GM12878 (cell line): ENCODE measurements around the gene BHLHE23. TPM values are rescaled to one million over a fixed set of nuclear protein-coding genes. Genes with fewer than 3 reads are reported as not detected.

Experiments
- ATAC-seq: fragments of 200-7000 bp; cut with Tn5 transposase; 3 replicates; pipeline ENCODE4 v1.9.1; 2020; ENCODE audit warnings: mild to moderate bottlenecking, moderate library complexity
- BruUV-seq: library from RNA; stranded (reverse); fragments of 400-500 nt; replicated peaks from 2 replicates; lab custom pipeline; 2021; lab: Mats Ljungman, UMichigan
- CTCF ChIA-PET: fragments of 300-600 bp; sonication (Branson Sonifier 250); formaldehyde crosslinking; extraction: SDS; loops from one replicate; lab custom pipeline; 2021; ENCODE audit warnings: inconsistent platforms; lab: Yijun Ruan, JAX
- POLR2A ChIA-PET: fragments of 350-600 bp; formaldehyde crosslinking; extraction: SDS; loops from one replicate; lab custom pipeline; 2021; ENCODE audit warnings: inconsistent platforms; lab: Charles Lee
- RAD21 ChIA-PET: fragments of 300-600 bp; sonication (Branson Sonifier 250); formaldehyde crosslinking; loops from one replicate; lab custom pipeline; 2023; ENCODE audit warnings: antibody characterized with exemption; ENCODE audit not compliant: unreplicated experiment; lab: Charles Lee
- SMC1A ChIA-PET: fragments of 300-600 bp; sonication (Branson Sonifier 250); formaldehyde crosslinking; loops from one replicate; lab custom pipeline; 2023; ENCODE audit not compliant: unreplicated experiment, uncharacterized antibody; lab: Charles Lee
- DNase-seq: peaks from one replicate; pipeline ENCODE4 v3.0.0-alpha.2; 2011; ENCODE audit warnings: low read depth, low spot score
- FAIRE-seq: peaks from 3 replicates; lab custom pipeline; 2011; peaks lifted over from hg19 to GRCh38; lab: Jason Lieb, UNC
- H2AFZ ChIP-seq: 2 replicates; pipeline ENCODE4 v1.6.0; 2011; ENCODE audit warnings: low read depth, low read length, control low read depth; ENCODE audit not compliant: control insufficient read depth
- H3K27ac ChIP-seq: 2 replicates; pipeline ENCODE4 v1.5.1; 2011; ENCODE audit warnings: control low read depth; ENCODE audit not compliant: control insufficient read depth, insufficient read depth
- H3K27me3 ChIP-seq, 2 experiments: replicated peaks in 1 of 2; 2 replicates each; pipeline versions ENCODE4 v1.6.0 to v1.6.1; 2011; ENCODE audit warnings: low read length in 1 of 2; ENCODE audit not compliant: control insufficient read depth in 2 of 2, insufficient read depth in 2 of 2
- H3K36me3 ChIP-seq, 2 experiments: 2 replicates each; pipeline ENCODE4 v1.5.1; 2011; ENCODE audit warnings: low read length in 1 of 2; ENCODE audit not compliant: control insufficient read depth in 2 of 2, insufficient read depth in 2 of 2
- H3K4me1 ChIP-seq: 2 replicates; pipeline ENCODE4 v1.6.1; 2011; ENCODE audit warnings: mild to moderate bottlenecking, low read length, moderate library complexity, mixed read lengths; ENCODE audit not compliant: control insufficient read depth, insufficient read depth
- H3K4me2 ChIP-seq: 2 replicates; pipeline ENCODE4 v1.6.0; 2011; ENCODE audit warnings: control low read depth; ENCODE audit not compliant: control insufficient read depth, insufficient read depth
- H3K4me3 ChIP-seq: fragments of 200-600 bp; sonication (generic); 2 replicates; pipeline ENCODE4 v1.5.1; 2016
- H3K79me2 ChIP-seq: 2 replicates; pipeline ENCODE4 v1.6.0; 2011; ENCODE audit warnings: low read length; ENCODE audit not compliant: control insufficient read depth, insufficient read depth
- H3K9ac ChIP-seq: 2 replicates; pipeline ENCODE4 v1.8.0; 2011; ENCODE audit warnings: low read length, control low read depth, mixed read lengths; ENCODE audit not compliant: control insufficient read depth, insufficient read depth
- H3K9me3 ChIP-seq: replicated peaks from 3 replicates; pipeline ENCODE4 v1.5.1; 2011; ENCODE audit warnings: mild to moderate bottlenecking, low read length; ENCODE audit not compliant: control insufficient read depth, insufficient read depth
- H4K20me1 ChIP-seq: 2 replicates; pipeline ENCODE4 v1.6.0; 2011; ENCODE audit not compliant: control insufficient read depth, insufficient read depth
- BHLHE40 ChIP-seq, 2 experiments: fragments of 450-650 bp in 1 of 2; IDR thresholded peaks; 2 replicates each; pipeline ENCODE4 v1.6.1; 2011 to 2017; ENCODE audit warnings: low read depth in 2 of 2, borderline replicate concordance in 1 of 2, improper control_type of control experiment in 1 of 2, low read length in 1 of 2, mild to moderate bottlenecking in 1 of 2
- FOXK2 ChIP-seq: fragments of 450-650 bp; IDR thresholded peaks from 2 replicates; pipeline ENCODE4 v1.6.1; 2017; ENCODE audit warnings: mild to moderate bottlenecking, moderate library complexity
- KLF5 ChIP-seq: fragments of 450-650 bp; IDR thresholded peaks from 2 replicates; pipeline ENCODE4 v1.6.1; 2014; ENCODE audit warnings: mild to moderate bottlenecking; ENCODE audit not compliant: partially characterized antibody
- MYB ChIP-seq: fragments of 150-350 bp; IDR thresholded peaks from 2 replicates; pipeline ENCODE4 v1.6.1; 2014; ENCODE audit warnings: mild to moderate bottlenecking, low read depth, low read length, borderline replicate concordance
- RFX5 ChIP-seq: IDR thresholded peaks from 2 replicates; pipeline ENCODE4 v1.6.1; 2011; ENCODE audit warnings: low read depth, low read length, improper control_type of control experiment
- WGBS: methylation state at CpG from one replicate; pipeline ENCODE4 v1.1.6; 2016; ENCODE audit warnings: low lambda C conversion rate; ENCODE audit not compliant: insufficient replicate concordance, insufficient coverage; ENCODE audit errors: missing lambda C conversion rate; 5-methylcytosine and 5-hydroxymethylcytosine counted together
- in situ Hi-C: fragments of 300-500 bp; cut with MboI; formaldehyde crosslinking; loops from 9 replicates; pipeline ENCODE4 v1.14.3; 2018; ENCODE audit warnings: mixed read lengths
- intact Hi-C: fragments of 100-400 bp; cut with micrococcal nuclease; formaldehyde crosslinking; loops from one replicate; pipeline ENCODE4 v1.14.2; 2022; ENCODE audit not compliant: unreplicated experiment
- polyA plus RNA-seq, 11 experiments: library from polyadenylated mRNA; depleted of rRNA in 4 of 11; unstranded in 6 of 11; stranded (reverse) in 5 of 11; fragments of >200 nt; fragmentation: Nextera tagmentation in 4 of 11; fragmentation: Illumina TruSeq in 1 of 11; extraction: Ambion mirVana in 4 of 11; extraction: Trizol in 1 of 11; gene quantifications; 1 replicate in 1 of 11; 2 replicates in 10 of 11; pipeline versions ENCODE4 v1.2.1 to v1.2.3, GENCODE V29; 2011 to 2016; ENCODE audit warnings: inconsistent platforms in 2 of 11, missing spikeins in 2 of 11, low read depth in 1 of 11
- total RNA-seq, 4 experiments: library from RNA; depleted of rRNA in 3 of 4; stranded (reverse); fragments of >200 nt in 3 of 4; fragmentation: Illumina TruSeq in 1 of 4; extraction: Trizol in 1 of 4; gene quantifications; 2 replicates each; pipeline versions ENCODE4 v1.2.1 to v1.2.3, GENCODE V29; 2013 to 2021

The BHLHE23 gene
- total and polyA plus RNA-seq, 10 of the 15 experiments (the other 5 are each of a cell fraction or from before 2014, with no cell fraction given): 0.28 to 0.33 TPM; not detected in 8

DNA sequence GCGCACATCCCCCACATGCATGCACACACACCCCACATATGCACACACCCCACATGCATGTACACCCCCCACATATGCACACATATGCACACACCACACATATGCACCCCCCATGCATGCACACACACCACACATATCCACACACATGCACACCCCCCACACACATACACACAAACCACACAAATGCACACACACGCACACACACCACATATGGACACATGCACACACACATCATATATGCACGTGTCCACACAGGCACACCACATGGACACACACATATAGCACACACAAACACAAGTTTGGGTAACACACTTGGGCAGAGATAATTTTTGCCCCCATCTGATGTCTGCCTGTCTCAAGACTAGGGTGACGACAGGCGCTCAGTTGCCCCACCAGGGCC, 8.3 kb downstream of the BHLHE23 start:
- 82% methylated on average over 5 of the region's 5 CpGs for WGBS
- no TSS peak for BruUV-seq
- CTCF ChIA-PET: no interaction called here

GRCh38 chr20:62997417-62998035, 9.2 kb downstream of the BHLHE23 start:
- ChIA-PET RAD21 (interaction anchor here (1.5 kb wide), 1 partner anchor 25 kb away, joined by 3 read pairs; no protein-coding TSS in a partner anchor), SMC1A (no interaction called here), CTCF (no interaction called here), POLR2A (no interaction called here)
- no peak for FAIRE-seq
- Histone ChIP-seq H3K27me3 (peaks cover 0 to 4% of the 10 kb centered on the region in 2 experiments), H3K9me3 (no peaks in the 10 kb centered on the region), H3K36me3 (no peaks in the 10 kb centered on the region), H3K79me2 (no peaks in the 10 kb centered on the region), H3K4me1 (no peaks in the 10 kb centered on the region), H3K4me2 (no peak overlapping the region), H4K20me1 (no peaks in the 10 kb centered on the region; the same call in 1 of the 2 replicates), H3K27ac (no peak overlapping the region), H3K4me3 (no peak overlapping the region), H3K9ac (no peak overlapping the region), H2AFZ (no peak overlapping the region)
- no peak for ATAC-seq
- WGBS: 32% methylated on average over 20 of the region's 20 CpGs
- no peak for DNase-seq
- BruUV-seq: no TSS peak
- in situ Hi-C loops: no loop called here
- intact Hi-C loops: no loop called here
- TF ChIP-seq RFX5 (no peak), BHLHE40 (IDR thresholded peaks at IDR 0.05; ENCODE audit: borderline replicate concordance in 1 of 2, low read depth in 2 of 2, low read length in 1 of 2) (0 out of 4 replicates have a peak, but pooled peaks of 1 of the 2 experiments have one; percentile 13), MYB (no peak)

More for the DNA sequence above, 8.3 kb downstream of the BHLHE23 start:
- TF ChIP-seq FOXK2 (no peak), KLF5 (no peak)
- TF ChIP-seq, all 136 proteins: peak for 0
- FAIRE-seq: no peak
- H3K4me2 ChIP-seq: no peak overlapping the region
- H4K20me1 ChIP-seq: no peaks in the 10 kb centered on the region; the same call in 1 of the 2 replicates
- H3K4me1 ChIP-seq: no peaks in the 10 kb centered on the region
- POLR2A ChIA-PET: no interaction called here
- H3K9me3 ChIP-seq: no peaks in the 10 kb centered on the region
- SMC1A ChIA-PET: no interaction called here
- no peak overlapping the region for H2AFZ ChIP-seq
- no peak overlapping the region for H3K27ac ChIP-seq
- no peaks in the 10 kb centered on the region for H3K79me2 ChIP-seq
- RAD21 ChIA-PET: interaction anchor here (1.5 kb wide), 1 partner anchor 26 kb away, joined by 3 read pairs; no protein-coding TSS in a partner anchor
- H3K9ac ChIP-seq: no peak overlapping the region
- H3K4me3 ChIP-seq: no peak overlapping the region
- no peak for ATAC-seq
- intact Hi-C loops: no loop called here
- peaks cover under 1 to 6% of the 10 kb centered on the region in 2 experiments for H3K27me3 ChIP-seq
- no peak for DNase-seq
- H3K36me3 ChIP-seq: no peaks in the 10 kb centered on the region
- in situ Hi-C loops: no loop called here
